G401 (cell line): ENCODE data around the gene HPD. TPM values are rescaled to one million over a fixed set of nuclear protein-coding genes. Genes with fewer than 3 reads are reported as not detected.

Experiments used
- DNase-seq: peaks from one replicate; pipeline ENCODE4 v3.0.0-alpha.2; 2015; ENCODE audit warnings: low spot score
- in situ Hi-C: cut with HindIII; loops from 2 replicates; pipeline ENCODE4 v1.10.0; 2016; ENCODE audit warnings: low sequenced_read_pairs, mixed read lengths
- total RNA-seq: library from RNA; depleted of rRNA; stranded (reverse); fragments of >200 nt; shearing (Covaris generic); gene quantifications from 2 replicates; pipeline ENCODE4 v1.2.3, GENCODE V29; 2014

HPD gene
- total RNA-seq, 1 experiment from 2014 or later: 16.2 TPM

- no peak for DNase-seq
- in situ Hi-C loops: no loop called here
Measured at GRCh38 chr12:121815263-121815662, 43.4 kb downstream of the HPD start.

- no peak for DNase-seq
- in situ Hi-C loops: no loop called here
Measured at GRCh38 chr12:121814429-121815119, 44.1 kb downstream of the HPD start.

GRCh38 chr12:121813951-121814350, 44.7 kb downstream of the HPD start:
- no peak for DNase-seq
- in situ Hi-C loops: no loop called here

- no peak for DNase-seq
- in situ Hi-C loops: no loop called here
Measured at GRCh38 chr12:121812921-121813896, 45.5 kb downstream of the HPD start.

- peak; percentile 87 for DNase-seq
- in situ Hi-C loops: no loop called here
Measured at GRCh38 chr12:121812320-121812871, 46.3 kb downstream of the HPD start.

- in situ Hi-C loops: no loop called here
Measured at GRCh38 chr12:121811434-121812319, 47.0 kb downstream of the HPD start.

DNA sequence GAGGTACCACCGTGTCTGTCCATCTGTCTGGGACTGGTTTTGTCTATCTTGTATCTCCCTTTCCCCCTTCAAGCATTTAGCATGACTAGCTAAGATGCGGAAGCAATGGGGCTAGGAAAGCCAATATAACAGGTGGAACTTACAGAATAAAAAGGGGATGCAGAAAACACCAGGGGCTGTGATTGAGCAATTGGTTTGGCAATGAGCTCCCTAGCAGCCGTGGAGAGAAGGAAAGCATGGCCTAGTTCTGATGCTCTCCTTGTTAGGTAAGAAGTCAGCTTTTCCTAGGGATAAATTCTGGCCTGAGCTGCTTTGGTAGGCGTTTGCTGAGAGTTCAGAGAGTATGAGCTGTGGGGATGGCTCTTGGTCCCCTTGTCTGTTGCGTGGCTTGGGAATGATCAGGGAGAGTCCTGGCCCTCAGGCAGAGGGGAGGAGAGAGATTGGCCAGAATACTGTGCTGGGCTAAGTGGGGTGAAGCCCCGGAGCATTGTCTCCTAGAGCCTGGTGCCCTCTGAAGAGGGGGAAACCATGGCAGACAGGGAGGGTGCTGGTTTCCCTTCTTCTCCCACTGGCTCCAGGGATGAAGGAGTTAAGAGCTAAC, 47.7 kb downstream of the HPD start:
- no peak for DNase-seq
- in situ Hi-C loops: no loop called here

More at GRCh38 chr12:121811434-121812319, 47.0 kb downstream of the HPD start:
- DNase-seq: peak; percentile 72

GRCh38 chr12:121810234-121810817, 48.3 kb downstream of the HPD start:
- in situ Hi-C loops: no loop called here
- no peak for DNase-seq

DNA sequence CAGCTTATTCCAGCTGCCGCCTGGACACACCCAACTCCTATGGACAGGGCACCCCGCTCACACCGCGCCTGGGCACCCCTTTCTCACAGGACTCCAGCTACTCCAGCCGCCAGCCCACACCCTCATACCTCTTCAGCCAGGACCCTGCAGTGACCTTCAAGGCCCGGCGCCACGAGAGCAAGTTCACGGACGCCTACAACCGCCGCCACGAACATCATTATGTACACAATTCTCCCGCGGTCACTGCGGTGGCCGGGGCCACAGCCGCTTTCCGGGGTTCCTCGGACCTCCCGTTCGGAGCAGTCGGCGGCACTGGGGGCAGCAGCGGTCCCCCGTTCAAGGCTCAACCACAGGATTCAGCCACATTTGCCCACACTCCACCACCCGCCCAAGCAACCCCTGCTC, 48.9 kb downstream of the HPD start:
- no peak for DNase-seq
- in situ Hi-C loops: no loop called here

DNA sequence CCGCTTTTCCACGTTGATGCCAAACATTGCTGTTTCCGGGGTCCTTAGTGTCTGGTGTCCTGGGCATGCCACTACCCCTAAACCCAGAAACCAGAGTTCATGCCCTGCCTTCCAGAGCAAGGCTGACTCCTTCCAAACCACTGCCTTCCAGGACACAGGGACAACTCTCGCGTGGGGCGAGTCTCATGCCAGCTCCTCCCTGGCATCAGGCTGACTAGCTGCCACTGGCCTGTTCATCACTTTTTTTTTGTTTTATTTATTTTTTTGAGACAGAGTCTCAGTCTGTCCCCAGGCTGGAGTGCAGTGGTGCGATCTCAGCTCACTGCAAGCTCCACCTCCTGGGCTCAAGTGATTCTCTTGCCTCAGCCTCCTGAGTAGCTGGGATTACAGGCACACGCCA, 50.0 kb downstream of the HPD start:
- no peak for DNase-seq
- in situ Hi-C loops: no loop called here

- in situ Hi-C loops: no loop called here
- no peak for DNase-seq
Measured at GRCh38 chr12:121807642-121808347, 50.9 kb downstream of the HPD start.

GRCh38 chr12:121806546-121807423, 51.9 kb downstream of the HPD start:
- in situ Hi-C loops: no loop called here
- DNase-seq: peak; percentile 80

- no peak for DNase-seq
- in situ Hi-C loops: no loop called here
Measured at GRCh38 chr12:121806009-121806545, 52.6 kb downstream of the HPD start.

DNA sequence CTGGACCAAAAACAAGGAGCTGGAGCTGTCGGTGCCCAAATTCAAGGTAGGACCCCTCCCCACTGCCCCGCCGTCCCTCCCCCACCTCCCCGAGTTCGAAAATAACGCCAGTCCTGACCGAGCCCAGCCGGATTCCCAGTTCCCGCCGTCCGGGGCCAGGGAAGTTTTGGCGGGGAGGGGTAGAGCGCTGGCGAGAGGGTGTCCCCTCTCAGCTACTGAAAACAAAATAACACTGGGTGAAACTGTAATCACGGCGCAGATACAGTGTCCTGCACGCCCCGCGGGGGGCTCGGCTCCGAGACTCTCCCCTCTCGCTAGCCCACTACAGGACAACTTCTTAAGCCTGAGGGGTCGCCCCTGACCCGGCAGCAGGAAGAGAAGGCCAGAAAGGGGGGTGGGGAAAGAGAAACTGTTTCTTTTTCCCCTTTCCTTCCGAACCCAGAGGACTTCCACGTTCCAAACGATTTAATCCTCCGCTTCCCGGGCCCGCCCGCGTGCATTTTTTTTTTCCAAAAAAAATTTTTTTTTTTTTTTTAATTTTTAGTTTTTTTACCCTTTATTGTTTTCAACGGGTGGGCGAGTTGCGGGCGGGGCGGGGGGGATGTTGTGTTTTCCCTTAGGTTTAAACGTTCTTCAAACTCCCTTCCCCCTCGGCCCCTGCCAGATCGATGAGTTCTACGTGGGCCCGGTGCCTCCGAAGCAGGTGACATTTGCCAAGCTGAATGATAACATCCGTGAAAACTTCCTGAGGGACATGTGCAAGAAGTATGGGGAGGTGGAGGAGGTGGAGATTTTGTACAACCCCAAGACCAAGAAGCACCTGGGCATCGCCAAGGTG, 53.3 kb downstream of the HPD start:
- in situ Hi-C loops: no loop called here
- DNase-seq: peak; percentile 23

DNA sequence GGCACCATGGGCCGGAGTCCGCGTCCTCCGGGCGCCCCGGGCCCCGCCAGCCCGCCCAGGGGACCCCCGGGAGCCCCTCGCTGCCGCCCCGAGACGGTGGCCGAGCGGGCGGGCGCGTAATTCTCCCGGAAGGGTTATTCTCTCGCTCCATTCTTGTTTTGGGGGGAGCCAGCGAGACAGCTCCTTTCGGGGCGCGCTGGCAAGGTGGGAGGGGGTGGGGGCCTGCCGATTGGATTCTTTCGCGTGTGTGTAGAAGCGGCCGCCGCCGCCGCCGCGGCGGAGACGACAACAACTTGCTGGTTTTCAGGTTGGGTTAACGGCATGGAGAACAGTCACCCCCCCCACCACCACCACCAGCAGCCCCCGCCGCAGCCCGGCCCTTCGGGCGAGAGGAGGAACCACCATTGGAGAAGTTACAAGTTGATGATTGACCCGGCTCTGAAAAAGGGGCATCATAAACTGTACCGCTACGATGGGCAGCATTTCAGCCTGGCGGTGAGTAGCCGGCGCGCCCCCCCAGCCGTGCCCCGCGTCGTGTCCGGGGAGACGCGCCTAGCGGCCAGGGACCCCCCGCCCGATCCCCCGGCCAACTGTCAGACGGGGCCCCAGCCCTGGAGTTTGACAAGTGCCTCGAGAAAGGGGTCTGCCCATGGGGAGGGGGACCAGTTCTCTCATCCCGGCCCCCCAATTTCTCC, 54.1 kb downstream of the HPD start:
- peak; percentile 44 for DNase-seq
- in situ Hi-C loops: no loop called here
